ENCODE measurements around the gene KRT33A.

KRT33A gene

GRCh38 chr17:41329279-41329948 lies 21.2 kb downstream of the KRT33A start:
- no peak for DNase-seq (ENCODE audit: low read depth, low spot score)

GRCh38 chr17:41328207-41328606 lies 22.4 kb downstream of the KRT33A start:
- no peak for DNase-seq (ENCODE audit: low read depth, low spot score)

- no peak for DNase-seq (ENCODE audit: low read depth, low spot score)
These were observed 23.1 kb downstream of the KRT33A start for GRCh38 chr17:41327411-41328120.

- DNase-seq (ENCODE audit: low read depth, low spot score): no peak
These were observed 24.2 kb downstream of the KRT33A start for GRCh38 chr17:41326173-41327145.

- no peak for DNase-seq (ENCODE audit: low read depth, low spot score)
These were observed 25.0 kb downstream of the KRT33A start for GRCh38 chr17:41325611-41326010.

- DNase-seq (ENCODE audit: low read depth, low spot score): no peak
These were observed 25.5 kb downstream of the KRT33A start for GRCh38 chr17:41325126-41325525.

GRCh38 chr17:41324180-41325075 lies 26.2 kb downstream of the KRT33A start:
- DNase-seq (ENCODE audit: low read depth, low spot score): no peak

GRCh38 chr17:41322903-41323895 lies 27.4 kb downstream of the KRT33A start:
- no peak for DNase-seq (ENCODE audit: low read depth, low spot score)

GRCh38 chr17:41322094-41322902 lies 28.3 kb downstream of the KRT33A start:
- DNase-seq (ENCODE audit: low read depth, low spot score): no peak

- DNase-seq (ENCODE audit: low read depth, low spot score): no peak
These were observed 32.4 kb downstream of the KRT33A start for GRCh38 chr17:41318231-41318630.

- DNase-seq (ENCODE audit: low read depth, low spot score): no peak
These were observed 34.7 kb downstream of the KRT33A start for GRCh38 chr17:41315814-41316445.

GRCh38 chr17:41315204-41315794 lies 35.3 kb downstream of the KRT33A start, which contains the start of gene KRTAP17-1:
Gene KRTAP17-1 (minus strand): TSS chr17:41315710. CDS start chr17:41315650, 60 bp downstream.
- DNase-seq (ENCODE audit: low read depth, low spot score): no peak

- DNase-seq (ENCODE audit: low read depth, low spot score): no peak
These were observed 39.5 kb downstream of the KRT33A start for GRCh38 chr17:41311111-41311510.

GRCh38 chr17:41308918-41309359 lies 41.7 kb downstream of the KRT33A start, which contains the start of gene KRTAP16-1:
Gene KRTAP16-1 (minus strand): TSS chr17:41309309. CDS start chr17:41309253, 56 bp downstream.
- no peak for DNase-seq (ENCODE audit: low read depth, low spot score)

- no peak for DNase-seq (ENCODE audit: low read depth, low spot score)
These were observed 42.2 kb downstream of the KRT33A start for GRCh38 chr17:41308251-41308917.

- no peak for DNase-seq (ENCODE audit: low read depth, low spot score)
These were observed 43.0 kb downstream of the KRT33A start for GRCh38 chr17:41307647-41308046.

GRCh38 chr17:41304091-41304490 lies 46.5 kb downstream of the KRT33A start:
- no peak for DNase-seq (ENCODE audit: low read depth, low spot score)

Measured in activated naive CD8-positive, alpha-beta T cell treated with anti-CD3 and anti-CD28 coated beads, Interleukin-2, amount 50 U/mL, for 16 hours (primary cell).